K562 (cell line): ENCODE results near the gene UTS2R. TPM values are rescaled to one million over a fixed set of nuclear protein-coding genes. Genes with fewer than 3 reads are reported as not detected.

Source experiments
- ATF7 ChIP-seq: fragments of 450-650 bp; IDR thresholded peaks from 2 replicates; pipeline ENCODE4 v1.7.1; 2014; ENCODE audit warnings: mild to moderate bottlenecking, moderate library complexity
- BRD9 ChIP-seq: fragments of 450-650 bp; IDR thresholded peaks from 2 replicates; pipeline ENCODE4 v1.6.1; 2018; ENCODE audit warnings: low read depth; ENCODE audit not compliant: partially characterized antibody
- DLX4 ChIP-seq: fragments of 250-450 bp; sonication (Bioruptor Pico); IDR thresholded peaks from 2 replicates; pipeline ENCODE4 v1.6.1; 2021; ENCODE audit warnings: mild to moderate bottlenecking
- LEF1 ChIP-seq: fragments of 450-650 bp; IDR thresholded peaks from 2 replicates; pipeline ENCODE4 v1.6.1; 2016; ENCODE audit warnings: mild to moderate bottlenecking
- PTTG1 ChIP-seq: fragments of 450-650 bp; IDR thresholded peaks from 2 replicates; pipeline ENCODE4 v1.6.1; 2016; ENCODE audit warnings: low read depth, mild to moderate bottlenecking, missing genetic modification characterization, missing compliant biosample characterization
- SLC30A9 ChIP-seq: fragments of 250-450 bp; sonication (Bioruptor Pico); IDR thresholded peaks from 2 replicates; pipeline ENCODE4 v1.8.0; 2022; ENCODE audit warnings: mild to moderate bottlenecking, moderate library complexity
- SMARCE1 ChIP-seq: fragments of 450-650 bp; IDR thresholded peaks from 2 replicates; pipeline ENCODE4 v1.7.1; 2016; ENCODE audit warnings: mild to moderate bottlenecking
- SMC3 ChIP-seq: conservative IDR thresholded peaks from 2 replicates; pipeline ENCODE4 v1.6.1; 2011; ENCODE audit warnings: low read depth, low read length, improper control_type of control experiment; ENCODE audit not compliant: insufficient read depth
- TARDBP ChIP-seq: fragments of 450-650 bp; IDR thresholded peaks from 2 replicates; pipeline ENCODE4 v1.6.1; 2016
- TCF7 ChIP-seq: sonication (generic); IDR thresholded peaks from 2 replicates; pipeline ENCODE4 v1.6.1; 2016; ENCODE audit warnings: antibody characterized with exemption, borderline replicate concordance
- ZNF263 ChIP-seq: sonication (generic); formaldehyde crosslinking; IDR thresholded peaks from 2 replicates; pipeline ENCODE4 v1.8.0; 2022; ENCODE audit warnings: mild to moderate bottlenecking, missing genetic modification reagents, borderline replicate concordance
- ZNF274 ChIP-seq: IDR thresholded peaks from 2 replicates; pipeline ENCODE4 v1.6.1; 2011; ENCODE audit warnings: low read depth, mild to moderate bottlenecking, low read length, moderate library complexity, borderline replicate concordance
- ZNF609 ChIP-seq: sonication (generic); formaldehyde crosslinking; IDR thresholded peaks from 2 replicates; pipeline ENCODE4 v1.8.1; 2023; ENCODE audit warnings: missing genetic modification reagents, mild to moderate bottlenecking, borderline replicate concordance
- ZNF785 ChIP-seq: fragments of 250-450 bp; sonication (Bioruptor Pico); IDR thresholded peaks from 2 replicates; pipeline ENCODE4 v1.4.0; 2020; ENCODE audit warnings: mild to moderate bottlenecking
- polyA plus RNA-seq, 8 experiments: library from polyadenylated mRNA; depleted of rRNA in 4 of 8; stranded (reverse) in 5 of 8; unstranded in 3 of 8; fragments of >200 nt; fragmentation: Nextera tagmentation in 2 of 8; fragmentation: Illumina TruSeq in 1 of 8; extraction: Ambion mirVana in 2 of 8; extraction: Trizol in 1 of 8; gene quantifications; 2 replicates each; pipeline versions ENCODE4 v1.2.1 to v1.2.3, GENCODE V29; 2011 to 2014; ENCODE audit warnings: inconsistent platforms in 1 of 8, missing spikeins in 1 of 8
- total RNA-seq, 7 experiments: library from RNA; depleted of rRNA in 6 of 7; stranded (reverse); fragments of >200 nt in 6 of 7; fragmentation: Illumina TruSeq in 2 of 7; extraction: Trizol in 2 of 7; gene quantifications; 2 replicates each; pipeline versions ENCODE4 v1.2.1 to v1.2.3, GENCODE V29; 2011 to 2021; ENCODE audit warnings: low replicate concordance in 1 of 7
- TF ChIP-seq, protein P1 (sequence below): fragments of 200-800 bp; sonication (Bioruptor generic); IDR thresholded peaks from 2 replicates; pipeline ENCODE4 v1.6.1; 2016; ENCODE audit warnings: missing genetic modification characterization, missing compliant biosample characterization

Gene UTS2R
- total and polyA plus RNA-seq, 9 of the 15 experiments (the other 6 are each of a cell fraction or from before 2014, with no cell fraction given): 0.22 TPM; not detected in 8

DNA sequence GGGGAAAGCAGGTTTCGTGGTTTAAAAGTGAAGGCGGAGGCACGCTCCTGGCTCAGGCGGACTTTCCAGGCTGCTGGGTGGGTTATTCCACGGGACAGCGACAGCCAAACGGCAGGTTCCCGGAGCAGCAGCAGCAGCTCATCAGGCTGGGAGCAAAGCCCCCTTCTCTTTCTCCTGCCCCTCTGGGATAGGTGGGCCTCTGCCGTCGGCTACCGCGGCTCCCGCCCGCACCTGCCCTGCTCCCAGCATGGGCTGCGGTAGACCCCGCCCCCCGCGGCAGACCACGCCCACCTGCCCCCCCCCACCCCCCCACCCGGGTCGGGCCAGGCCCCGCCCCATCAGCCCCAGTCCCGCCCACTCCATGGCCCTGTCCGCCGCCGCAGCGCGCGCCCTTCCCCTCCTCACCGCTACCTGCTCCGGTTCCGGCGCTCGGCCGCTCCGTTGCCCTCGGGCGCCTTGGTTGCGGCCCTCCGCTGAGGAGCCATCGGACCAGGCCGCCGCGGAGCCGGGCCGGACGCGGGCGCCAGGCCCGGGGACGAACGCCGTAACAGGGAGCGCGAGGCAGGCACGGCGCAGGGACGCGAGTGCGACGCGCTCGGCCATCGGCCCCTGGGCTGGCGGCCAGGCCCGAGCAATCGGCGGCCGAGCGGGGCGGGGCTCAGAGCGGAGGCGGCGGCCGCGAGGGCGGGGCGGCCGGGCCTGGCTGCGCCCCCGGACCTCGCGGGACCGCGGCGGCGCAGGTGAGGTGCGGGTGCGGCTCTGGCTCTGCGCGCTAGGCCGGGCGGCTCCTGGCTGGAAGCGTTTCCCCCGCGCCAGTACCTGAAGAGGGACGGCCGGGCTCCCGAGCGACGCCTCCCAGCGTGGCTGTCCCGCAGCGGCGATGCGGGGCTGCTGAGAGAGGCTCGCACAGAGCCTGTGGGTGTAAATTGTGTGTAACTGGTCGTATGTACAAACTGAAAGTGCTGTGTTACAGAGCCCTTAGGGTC, 46.7 kb downstream of the UTS2R start, which contains the start of the genes HEXD and OGFOD3 (continued):
- TF ChIP-seq ZNF609 (no peak), SMARCE1 (no peak), SMC3 (0 out of 2 replicates have a peak, but pooled peaks have one; percentile 3), BRD9 (no peak), LEF1 (no peak), ZNF785 (no peak), SLC30A9 (no peak), ZNF263 (CRISPR knock-in tag) (peak; percentile 66; the same call in 1 of the 2 replicates), PTTG1 (tag) (no peak), DLX4 (no peak), TARDBP (peak; percentile 65; the same call in 1 of the 2 replicates), ZNF274 (no peak), ATF7 (peak; percentile 56; the same call in 1 of the 2 replicates), TCF7 (no peak)
- TF ChIP-seq, protein P1, sequence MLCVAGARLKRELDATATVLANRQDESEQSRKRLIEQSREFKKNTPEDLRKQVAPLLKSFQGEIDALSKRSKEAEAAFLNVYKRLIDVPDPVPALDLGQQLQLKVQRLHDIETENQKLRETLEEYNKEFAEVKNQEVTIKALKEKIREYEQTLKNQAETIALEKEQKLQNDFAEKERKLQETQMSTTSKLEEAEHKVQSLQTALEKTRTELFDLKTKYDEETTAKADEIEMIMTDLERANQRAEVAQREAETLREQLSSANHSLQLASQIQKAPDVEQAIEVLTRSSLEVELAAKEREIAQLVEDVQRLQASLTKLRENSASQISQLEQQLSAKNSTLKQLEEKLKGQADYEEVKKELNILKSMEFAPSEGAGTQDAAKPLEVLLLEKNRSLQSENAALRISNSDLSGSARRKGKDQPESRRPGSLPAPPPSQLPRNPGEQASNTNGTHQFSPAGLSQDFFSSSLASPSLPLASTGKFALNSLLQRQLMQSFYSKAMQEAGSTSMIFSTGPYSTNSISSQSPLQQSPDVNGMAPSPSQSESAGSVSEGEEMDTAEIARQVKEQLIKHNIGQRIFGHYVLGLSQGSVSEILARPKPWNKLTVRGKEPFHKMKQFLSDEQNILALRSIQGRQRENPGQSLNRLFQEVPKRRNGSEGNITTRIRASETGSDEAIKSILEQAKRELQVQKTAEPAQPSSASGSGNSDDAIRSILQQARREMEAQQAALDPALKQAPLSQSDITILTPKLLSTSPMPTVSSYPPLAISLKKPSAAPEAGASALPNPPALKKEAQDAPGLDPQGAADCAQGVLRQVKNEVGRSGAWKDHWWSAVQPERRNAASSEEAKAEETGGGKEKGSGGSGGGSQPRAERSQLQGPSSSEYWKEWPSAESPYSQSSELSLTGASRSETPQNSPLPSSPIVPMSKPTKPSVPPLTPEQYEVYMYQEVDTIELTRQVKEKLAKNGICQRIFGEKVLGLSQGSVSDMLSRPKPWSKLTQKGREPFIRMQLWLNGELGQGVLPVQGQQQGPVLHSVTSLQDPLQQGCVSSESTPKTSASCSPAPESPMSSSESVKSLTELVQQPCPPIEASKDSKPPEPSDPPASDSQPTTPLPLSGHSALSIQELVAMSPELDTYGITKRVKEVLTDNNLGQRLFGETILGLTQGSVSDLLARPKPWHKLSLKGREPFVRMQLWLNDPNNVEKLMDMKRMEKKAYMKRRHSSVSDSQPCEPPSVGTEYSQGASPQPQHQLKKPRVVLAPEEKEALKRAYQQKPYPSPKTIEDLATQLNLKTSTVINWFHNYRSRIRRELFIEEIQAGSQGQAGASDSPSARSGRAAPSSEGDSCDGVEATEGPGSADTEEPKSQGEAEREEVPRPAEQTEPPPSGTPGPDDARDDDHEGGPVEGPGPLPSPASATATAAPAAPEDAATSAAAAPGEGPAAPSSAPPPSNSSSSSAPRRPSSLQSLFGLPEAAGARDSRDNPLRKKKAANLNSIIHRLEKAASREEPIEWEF: no peak
